Measurements from ENCODE around the gene EMILIN2.
"Not testable (repeated sequence)": the region's sequence is repeated elsewhere in the genome, so short reads cannot be mapped to it uniquely, and the experiment has no call there.

The EMILIN2 gene

GRCh38 chr18:2909431-2910140 is 62.8 kb downstream of the EMILIN2 start:
- intact Hi-C loops (cut with DNase I) = no loop called here
- DNase-seq = peak in 4 of 42 donors; percentile 9 to 35 (median 26)

- peak in 2 of 42 donors; percentile 22 to 27 for DNase-seq
- intact Hi-C loops (cut with DNase I) = no loop called here
Measured at GRCh38 chr18:2910261-2910660, 63.5 kb downstream of the EMILIN2 start.

- peak in 2 of 42 donors; percentile 22 to 29 for DNase-seq
- intact Hi-C loops (cut with DNase I) = no loop called here
Measured at GRCh38 chr18:2910751-2911425, 64.1 kb downstream of the EMILIN2 start.

GRCh38 chr18:2911533-2911932 is 64.7 kb downstream of the EMILIN2 start:
- intact Hi-C loops (cut with DNase I) = no loop called here
- DNase-seq = peak in 3 of 42 donors; percentile 16 to 24 (median 21)

GRCh38 chr18:2912357-2913299 is 65.8 kb downstream of the EMILIN2 start:
- intact Hi-C loops (cut with DNase I) = no loop called here
- DNase-seq = peak in 3 of 42 donors; percentile 14 to 33 (median 28)

GRCh38 chr18:2913398-2914005 is 66.7 kb downstream of the EMILIN2 start:
- intact Hi-C loops (cut with DNase I) = no loop called here
- DNase-seq = peak in 2 of 42 donors; percentile 17 to 43

GRCh38 chr18:2914185-2914880 is 67.5 kb downstream of the EMILIN2 start:
- intact Hi-C loops (cut with DNase I) = no loop called here

GRCh38 chr18:2914881-2915240 is 68.1 kb downstream of the EMILIN2 start:
- intact Hi-C loops (cut with DNase I) = no loop called here
- DNase-seq = peak in 2 of 42 donors; percentile 12 to 16

More at GRCh38 chr18:2914185-2914880, 67.5 kb downstream of the EMILIN2 start:
- peak in 6 of 42 donors; percentile 22 to 42 (median 30) for DNase-seq

GRCh38 chr18:2915486-2915885 is 68.7 kb downstream of the EMILIN2 start:
- intact Hi-C loops (cut with DNase I) = not testable (repeated sequence)
- DNase-seq = peak in 2 of 42 donors; percentile 11 to 36

- DNase-seq = peak in 3 of 42 donors; percentile 10 to 13 (median 10)
- intact Hi-C loops (cut with DNase I) = no loop called here
Measured at GRCh38 chr18:2916184-2916583, 69.4 kb downstream of the EMILIN2 start.

GRCh38 chr18:2917259-2918047 is 70.6 kb downstream of the EMILIN2 start:
- intact Hi-C loops (cut with DNase I) = no loop called here
- DNase-seq = peak in 8 of 42 donors; percentile 17 to 56 (median 32)

GRCh38 chr18:2918761-2919550 is 72.2 kb downstream of the EMILIN2 start:
- intact Hi-C loops (cut with DNase I) = no loop called here
- DNase-seq = peak in 2 of 42 donors; percentile 33 to 35

GRCh38 chr18:2919600-2919999 is 72.8 kb downstream of the EMILIN2 start:
- DNase-seq = peak in 1 of 42 donors; percentile 15
- intact Hi-C loops (cut with DNase I) = no loop called here

- intact Hi-C loops (cut with DNase I) = no loop called here
- peak in 4 of 42 donors; percentile 15 to 39 (median 32) for DNase-seq
Measured at GRCh38 chr18:2920027-2920426, 73.2 kb downstream of the EMILIN2 start.

- DNase-seq = peak in 11 of 42 donors; percentile 9 to 70 (median 42)
- intact Hi-C loops (cut with DNase I) = no loop called here
Measured at GRCh38 chr18:2920546-2921343, 73.9 kb downstream of the EMILIN2 start.

GRCh38 chr18:2921778-2922177 is 75.0 kb downstream of the EMILIN2 start:
- intact Hi-C loops (cut with DNase I) = no loop called here
- peak in 3 of 42 donors; percentile 4 to 34 (median 28) for DNase-seq

All from head of caudate nucleus (tissue), 42 donors.